RCC 7860 (cell line): ENCODE measurements around the gene INSYN1.
"Not testable (repeated sequence)": the region's sequence is repeated elsewhere in the genome, so short reads cannot be mapped to it uniquely, and the experiment has no call there.

Experiments used
- DNase-seq: peaks from one replicate; pipeline ENCODE4 v3.0.0-alpha.2; 2015; ENCODE audit warnings: low spot score
- FAIRE-seq: peaks from 2 replicates; lab custom pipeline; 2012; peaks lifted over from hg19 to GRCh38; lab: Jason Lieb, UNC

The INSYN1 gene, protein sequence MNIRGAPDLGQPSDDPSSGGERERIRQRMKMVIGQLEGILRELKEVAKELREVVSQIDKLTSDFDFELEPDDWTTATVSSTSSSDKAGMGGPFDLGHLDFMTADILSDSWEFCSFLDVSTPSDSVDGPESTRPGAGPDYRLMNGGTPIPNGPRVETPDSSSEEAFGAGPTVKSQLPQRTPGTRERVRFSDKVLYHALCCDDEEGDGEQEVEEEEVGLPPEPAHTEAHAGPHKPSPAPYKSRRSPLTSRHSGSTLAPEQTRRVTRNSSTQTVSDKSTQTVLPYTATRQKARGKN

DNA sequence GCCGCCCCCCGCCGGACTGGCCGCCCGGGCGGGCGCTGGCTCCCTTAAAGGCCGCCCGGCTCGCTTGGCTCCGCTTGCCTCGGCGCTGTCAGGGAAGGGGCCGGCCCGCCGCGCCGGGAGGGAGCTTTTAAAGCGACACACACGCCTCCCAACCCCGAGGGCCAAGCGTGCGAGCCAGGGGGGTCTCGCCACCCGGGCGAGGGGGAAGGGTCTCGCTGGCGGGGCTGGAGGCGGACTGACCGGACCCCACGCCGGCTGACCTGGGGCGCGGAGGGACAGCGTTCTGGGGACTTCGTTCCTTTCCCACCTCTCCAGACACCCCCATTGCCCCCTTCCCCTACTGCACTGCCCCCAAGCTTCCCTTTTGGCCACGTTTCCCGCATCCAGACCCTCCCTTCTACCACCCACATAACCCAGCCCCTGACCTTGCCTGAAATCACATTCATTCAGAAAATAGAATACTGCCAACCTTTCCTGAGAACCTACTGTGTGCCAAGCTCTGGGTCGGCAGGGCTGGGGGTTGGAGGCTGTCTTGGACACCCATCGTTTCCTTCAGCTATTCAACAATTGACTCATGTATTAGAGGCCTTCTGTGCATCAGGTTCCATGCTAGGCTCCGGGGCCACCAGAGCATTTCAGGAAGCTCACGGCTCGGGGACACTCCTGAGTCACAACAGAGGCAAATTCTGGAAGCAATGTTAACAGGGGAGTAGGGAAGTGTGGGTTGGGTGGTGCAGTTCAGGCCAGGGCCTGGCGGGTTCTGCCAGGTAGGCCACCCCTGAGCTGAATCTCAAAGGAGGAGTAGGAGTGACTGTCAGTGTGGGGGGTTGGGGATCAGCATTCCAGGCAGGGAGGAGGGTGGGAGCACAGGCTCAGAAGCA, at the start of gene INSYN1:
TSS of gene INSYN1 (minus strand) at position 102 of the 881 bp plus-strand sequence. CDS start 2,221 bp downstream, outside the sequence.
- DNase-seq, result no peak
- FAIRE-seq, result no peak

DNA sequence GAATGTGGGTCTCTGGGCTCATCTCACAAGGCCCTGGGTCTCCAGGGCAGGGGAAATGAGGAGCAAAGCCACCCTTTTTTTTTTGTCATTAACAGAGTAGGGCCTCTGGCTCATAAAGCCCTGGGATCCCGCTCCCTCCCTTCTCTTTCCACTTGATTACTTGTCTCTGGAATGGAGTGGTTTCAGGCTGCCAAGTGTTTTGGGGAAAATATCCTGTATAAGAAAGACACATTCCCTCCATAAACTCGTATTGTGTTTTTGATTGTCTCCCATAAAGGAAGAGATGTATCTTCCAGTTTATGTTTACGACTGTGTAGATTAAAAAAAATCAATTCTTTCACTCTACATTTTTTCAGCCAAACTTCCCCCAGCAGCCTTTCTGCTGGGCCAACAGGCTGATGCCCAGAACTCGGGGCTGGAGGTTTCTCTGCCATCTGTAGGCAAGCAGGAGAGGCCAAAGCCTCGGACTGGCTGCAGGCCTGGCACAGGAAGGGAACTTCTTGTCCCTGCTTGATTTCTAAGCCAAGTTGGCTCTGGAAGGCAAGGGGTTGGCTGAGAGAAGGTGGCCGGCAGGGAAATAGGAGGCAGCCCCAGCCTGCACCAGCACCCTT, 49.4 kb upstream of the INSYN1 start:
- DNase-seq, result no peak
- no peak for FAIRE-seq

DNA sequence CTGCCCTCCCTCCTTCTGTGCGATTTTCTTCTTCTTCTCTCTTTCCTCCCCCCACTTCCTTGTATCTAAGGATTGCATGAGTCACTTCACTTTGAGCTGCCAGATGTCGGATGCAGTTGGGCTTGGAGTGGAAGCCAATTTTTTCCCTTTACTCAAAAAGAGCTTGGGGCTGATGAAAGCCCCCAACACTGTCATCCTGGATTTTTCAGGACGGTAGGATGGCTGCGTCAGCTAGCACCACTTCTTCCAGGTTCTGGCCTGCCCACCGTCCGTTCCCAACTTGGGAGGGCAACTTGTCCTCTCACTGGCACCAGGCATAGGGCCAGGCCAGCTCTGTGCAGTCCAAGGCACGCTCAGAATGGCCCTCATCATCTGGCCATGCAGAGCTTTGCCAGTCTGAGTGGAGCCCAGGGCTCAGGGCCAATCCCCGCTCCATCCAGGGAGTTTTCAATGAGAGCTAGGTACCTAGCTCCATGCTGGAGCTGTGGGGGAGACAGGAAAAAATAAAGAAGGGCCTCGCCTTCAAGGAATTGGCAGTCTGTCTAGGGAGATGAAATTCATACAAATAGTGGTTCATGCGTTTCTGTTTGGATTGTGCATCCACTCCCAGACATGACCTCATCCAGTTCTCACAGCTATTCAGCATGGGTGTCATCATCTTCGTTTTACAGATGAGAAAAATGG, 47.7 kb upstream of the INSYN1 start:
- FAIRE-seq, result no peak
- DNase-seq, result peak; percentile 44

DNA sequence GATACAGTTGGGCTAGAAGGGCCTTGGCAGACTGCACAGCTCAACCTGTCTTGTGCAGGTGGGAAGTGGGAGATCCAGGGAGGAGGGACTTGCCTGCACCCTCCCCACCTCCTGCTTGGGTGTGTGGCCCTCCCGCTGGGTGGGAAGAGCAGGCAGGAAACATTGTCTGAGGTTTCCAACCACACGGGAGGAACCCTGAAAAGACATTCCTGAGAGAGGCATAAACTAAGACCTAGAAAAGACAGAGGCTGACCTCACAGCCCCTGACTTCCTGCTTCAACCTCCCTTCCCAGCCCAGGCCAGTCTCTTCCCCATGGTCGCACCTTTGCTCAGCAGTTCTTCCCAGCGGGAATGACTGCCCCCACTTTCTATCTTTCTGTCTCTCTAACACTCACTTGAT, 46.3 kb upstream of the INSYN1 start:
- DNase-seq, result peak; percentile 49

DNA sequence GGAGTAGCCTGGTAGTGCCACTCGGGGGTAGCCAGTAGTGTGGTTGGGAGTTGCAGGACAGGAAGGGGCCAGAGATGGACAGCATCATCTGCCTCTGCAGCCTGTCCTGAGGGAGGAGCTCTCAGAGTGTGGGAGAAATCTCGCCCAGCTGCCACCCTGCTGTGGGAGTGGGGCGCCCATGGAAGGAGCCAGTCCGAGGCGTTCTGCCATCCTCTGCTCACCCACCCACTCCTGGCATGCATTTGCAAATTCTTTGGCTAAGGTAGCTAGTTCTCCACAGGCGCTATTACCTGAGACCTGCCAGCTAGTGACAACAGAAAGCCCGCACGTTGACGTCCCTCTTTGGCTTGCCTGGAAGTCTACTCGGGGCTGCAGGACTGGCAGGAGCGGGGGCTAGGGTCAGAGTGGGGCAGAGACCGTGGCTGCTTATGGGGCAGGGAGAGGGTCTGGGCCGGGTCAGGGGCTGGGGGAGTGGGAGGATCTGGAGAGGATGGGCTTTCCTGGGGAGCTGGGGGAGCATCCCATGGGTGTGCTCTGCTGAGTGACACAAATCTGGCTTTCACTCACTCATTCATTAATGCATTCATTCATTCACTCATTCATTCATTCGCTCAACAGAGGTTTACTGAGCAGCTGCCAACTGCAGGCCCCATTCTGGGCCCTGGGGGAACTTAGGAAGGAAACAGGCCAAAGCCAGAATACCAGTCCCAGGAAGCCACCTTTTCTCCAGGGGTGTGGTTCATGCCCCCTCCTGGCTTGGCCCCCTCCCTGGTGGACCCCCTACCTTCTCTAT, 44.4 kb upstream of the INSYN1 start:
- no peak for DNase-seq
- FAIRE-seq, result no peak

More for the DNA sequence above, 46.3 kb upstream of the INSYN1 start:
- FAIRE-seq, result no peak

DNA sequence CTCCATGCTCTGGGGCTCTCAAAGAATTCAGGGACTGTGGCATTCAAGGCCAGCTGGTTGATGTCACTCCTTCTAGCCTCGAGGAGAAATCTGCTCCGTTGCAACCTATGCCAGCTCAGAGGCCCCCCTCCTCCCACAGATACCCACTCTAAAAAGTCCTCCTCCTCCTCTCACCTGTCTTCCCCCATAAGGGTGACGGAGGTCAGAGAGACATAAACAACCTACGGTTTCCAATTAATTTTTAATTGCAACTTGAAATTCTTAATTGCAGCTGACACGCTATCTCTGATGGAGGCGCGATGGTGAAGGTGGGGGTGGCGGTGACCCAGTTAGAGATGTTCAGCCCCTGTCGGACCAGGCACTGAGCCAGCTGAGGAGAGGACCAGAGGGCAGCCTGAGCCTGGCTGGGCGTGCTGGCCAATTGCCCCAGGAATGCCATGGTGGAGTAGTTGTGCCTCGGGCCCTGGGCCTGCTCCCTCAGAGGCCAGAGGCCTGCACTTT, 43.2 kb upstream of the INSYN1 start:
- DNase-seq (no peak), FAIRE-seq (no peak)

DNA sequence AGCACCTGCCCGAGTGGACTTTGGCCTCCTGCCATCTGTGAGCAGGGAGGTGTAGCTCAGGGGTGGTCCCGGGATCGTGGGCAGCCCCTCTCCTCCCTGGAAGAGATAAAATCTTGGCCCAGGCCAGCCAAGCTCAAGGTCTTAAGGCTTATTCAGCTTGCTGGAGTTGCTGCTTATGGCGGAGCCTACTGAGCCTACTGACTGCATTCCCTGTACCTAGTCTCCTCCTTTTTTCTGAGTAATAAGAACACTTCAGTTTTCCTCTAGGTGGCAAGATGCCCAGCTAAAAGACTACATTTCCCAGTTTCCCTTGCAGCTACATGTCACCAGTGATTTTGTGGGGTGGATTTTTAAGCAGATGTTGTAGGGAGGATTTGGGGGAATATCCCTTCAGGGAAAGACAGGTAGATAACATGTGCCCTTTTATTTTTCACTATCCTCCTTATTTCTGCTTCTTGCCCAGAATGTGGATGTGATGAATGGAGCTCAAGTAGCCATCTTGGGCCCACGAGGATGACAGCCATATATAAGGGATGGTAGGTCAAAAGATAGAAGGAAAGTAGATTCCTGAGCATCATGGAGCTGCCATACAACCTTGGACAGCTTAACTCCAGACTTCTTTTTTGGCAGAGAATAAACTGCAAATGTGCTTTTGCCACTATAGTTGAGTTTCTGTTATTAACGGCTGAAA, 41.4 kb upstream of the INSYN1 start:
- no peak for FAIRE-seq
- DNase-seq, result no peak

DNA sequence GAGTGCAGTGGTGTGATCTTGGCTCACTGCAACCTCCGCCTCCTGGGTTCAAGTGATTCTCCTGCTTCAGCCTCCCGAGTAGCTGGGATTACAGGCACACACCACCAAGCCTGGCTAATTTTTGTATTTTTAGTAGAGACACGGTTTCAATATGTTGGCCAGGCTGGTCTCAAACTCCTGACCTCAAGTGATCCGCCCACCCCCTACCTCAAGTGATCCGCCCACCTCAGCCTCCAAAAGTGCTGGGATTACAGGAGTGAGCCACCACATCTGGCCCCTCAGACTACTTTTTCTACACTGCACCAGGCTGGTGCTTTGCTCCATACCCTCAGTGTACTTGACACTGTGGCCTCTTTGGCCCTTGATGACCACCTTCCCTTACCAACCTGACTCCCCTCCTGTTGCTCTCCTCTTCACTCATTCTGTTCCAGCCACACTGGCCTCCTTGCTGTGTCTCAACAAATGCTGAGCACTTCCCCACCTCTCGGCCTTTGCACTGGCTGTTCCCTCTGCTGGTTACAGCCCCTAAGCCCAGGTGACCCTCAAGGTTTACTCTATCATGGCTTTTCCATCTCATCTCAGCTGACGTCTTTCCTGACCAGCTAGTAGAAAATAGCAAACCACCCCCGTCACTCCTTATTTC, 39.9 kb upstream of the INSYN1 start:
- not testable (repeated sequence) for DNase-seq, FAIRE-seq

DNA sequence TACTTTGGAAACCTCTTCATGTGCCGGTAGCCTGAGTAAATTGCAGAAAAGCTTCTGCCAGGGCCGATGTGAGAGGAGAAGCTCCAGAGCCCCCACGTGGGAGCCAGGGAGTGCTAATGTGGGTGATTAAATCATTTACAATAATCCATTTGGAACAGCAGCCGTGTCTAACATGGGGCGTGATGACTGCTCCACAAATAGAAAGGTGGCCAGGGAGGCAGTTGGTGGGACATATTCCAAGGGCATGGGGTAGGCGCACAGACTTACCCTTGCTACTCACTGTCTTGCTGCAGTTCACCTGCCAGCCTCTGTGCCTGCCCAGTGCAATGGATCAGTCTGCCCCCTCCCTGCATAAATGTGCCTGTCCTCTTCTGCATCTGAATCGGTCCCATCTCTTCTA, 39.3 kb upstream of the INSYN1 start:
- DNase-seq, result no peak
- FAIRE-seq, result no peak

DNA sequence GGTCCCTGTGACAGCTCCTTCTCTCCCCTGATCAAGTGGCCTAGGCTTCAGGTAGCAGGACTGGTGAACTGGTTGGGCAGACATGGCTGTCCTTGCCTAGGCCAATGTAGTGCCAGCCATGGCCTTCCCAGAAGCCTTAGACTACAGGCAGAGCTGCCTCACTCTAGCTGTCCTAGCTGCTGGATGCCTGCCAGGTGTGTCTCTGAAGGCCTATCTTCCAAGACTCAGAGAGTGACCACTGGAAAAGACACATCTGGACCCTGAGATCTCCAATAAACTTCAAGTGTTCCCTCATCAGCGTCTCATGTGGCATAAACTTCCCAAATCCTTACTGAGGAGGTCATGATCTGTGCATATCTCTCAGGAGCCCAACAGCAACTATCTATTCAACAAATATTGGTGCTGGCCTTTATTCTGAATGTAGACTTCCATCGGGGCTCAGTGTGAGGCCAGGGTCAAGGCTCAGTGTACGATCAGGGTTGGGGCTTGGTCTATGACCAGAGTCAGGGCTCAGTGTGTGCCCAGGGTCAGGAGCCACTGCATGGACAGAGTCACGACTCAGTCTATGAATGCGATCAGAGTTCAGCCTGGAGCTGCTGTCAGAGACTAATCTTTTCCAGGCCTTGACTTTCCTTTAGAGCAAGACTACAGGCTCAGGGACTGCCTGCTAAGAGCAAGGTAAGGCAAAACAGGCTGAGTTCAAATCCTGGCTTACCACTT, 36.5 kb upstream of the INSYN1 start:
- DNase-seq, result no peak

DNA sequence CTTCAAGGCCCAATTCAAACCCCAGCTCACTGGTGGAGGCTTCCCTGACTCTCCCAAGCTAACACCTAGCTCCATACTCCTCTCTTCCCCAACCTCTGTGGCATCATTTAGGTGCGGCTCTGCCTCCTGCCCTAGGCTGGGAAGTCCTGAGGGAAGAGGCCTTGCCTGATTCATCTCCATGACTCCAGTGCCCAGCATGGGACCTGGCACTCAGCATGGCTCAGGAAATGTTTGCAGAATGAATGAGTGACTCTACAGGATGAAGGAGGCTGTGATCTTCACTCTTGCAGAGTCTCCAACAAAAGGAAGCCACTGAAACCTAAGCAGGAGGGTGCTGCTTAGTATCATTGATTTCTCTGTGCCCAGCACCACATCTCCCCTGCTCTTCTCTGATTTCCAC, 34.5 kb upstream of the INSYN1 start:
- no peak for FAIRE-seq
- no peak for DNase-seq

More for the DNA sequence above, 36.5 kb upstream of the INSYN1 start:
- no peak for FAIRE-seq

DNA sequence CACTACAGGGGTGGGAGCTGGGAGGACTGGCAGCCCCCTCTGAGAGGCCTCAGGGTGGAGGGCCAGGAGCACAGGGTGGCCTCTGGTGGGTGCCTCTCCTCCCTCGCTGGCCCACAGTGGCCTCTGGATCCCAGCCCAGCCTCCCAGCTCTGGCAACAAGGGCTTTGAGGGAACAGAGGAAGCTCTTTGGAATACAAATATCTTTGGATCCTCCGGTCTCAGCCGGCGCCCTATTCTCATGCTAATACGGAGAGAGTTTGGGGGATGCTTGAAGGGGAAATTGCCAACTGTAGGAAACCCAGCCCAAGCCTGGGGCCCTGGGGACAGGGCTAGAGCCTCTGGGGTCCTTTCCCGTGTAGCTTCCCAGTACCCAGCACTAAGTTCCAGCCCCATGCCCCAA, 33.4 kb upstream of the INSYN1 start:
- FAIRE-seq, result no peak
- DNase-seq, result no peak

DNA sequence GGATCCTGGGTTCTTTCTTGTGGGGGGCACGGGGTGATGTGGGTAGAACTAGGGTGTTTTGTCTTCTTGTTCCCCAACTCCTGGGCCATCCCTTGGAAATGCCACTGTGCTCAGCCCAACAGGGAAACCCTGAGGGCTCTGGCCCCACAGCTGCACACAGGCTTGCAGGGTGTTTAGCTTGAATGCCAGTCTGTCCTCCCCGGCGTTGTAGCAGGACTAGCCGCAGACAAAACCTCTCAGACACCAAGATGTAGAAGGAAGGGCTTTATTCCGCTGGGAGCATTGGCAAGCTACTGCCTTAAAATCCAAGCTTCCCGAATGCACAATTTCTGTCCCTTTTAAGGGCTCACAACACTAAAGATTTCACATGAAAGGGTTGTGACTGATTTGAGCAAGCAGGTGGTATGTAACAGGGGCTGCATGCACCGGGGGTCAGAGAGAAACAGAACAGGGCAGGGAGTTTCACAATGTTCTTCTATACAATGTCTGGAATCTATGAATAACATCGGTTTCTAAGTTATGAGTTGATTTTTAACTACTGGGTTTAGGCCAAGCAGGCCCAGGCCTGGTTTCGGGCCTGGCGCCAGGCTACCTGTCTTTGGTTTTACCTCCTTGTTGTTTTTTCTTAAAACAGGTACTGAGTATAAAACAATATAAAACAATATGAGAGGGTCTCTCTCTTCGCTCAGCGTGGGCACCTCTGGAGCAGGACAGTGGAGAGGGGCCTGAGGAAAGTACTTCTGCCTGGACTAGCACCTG, 32.3 kb upstream of the INSYN1 start:
- not testable (repeated sequence) for DNase-seq, FAIRE-seq

DNA sequence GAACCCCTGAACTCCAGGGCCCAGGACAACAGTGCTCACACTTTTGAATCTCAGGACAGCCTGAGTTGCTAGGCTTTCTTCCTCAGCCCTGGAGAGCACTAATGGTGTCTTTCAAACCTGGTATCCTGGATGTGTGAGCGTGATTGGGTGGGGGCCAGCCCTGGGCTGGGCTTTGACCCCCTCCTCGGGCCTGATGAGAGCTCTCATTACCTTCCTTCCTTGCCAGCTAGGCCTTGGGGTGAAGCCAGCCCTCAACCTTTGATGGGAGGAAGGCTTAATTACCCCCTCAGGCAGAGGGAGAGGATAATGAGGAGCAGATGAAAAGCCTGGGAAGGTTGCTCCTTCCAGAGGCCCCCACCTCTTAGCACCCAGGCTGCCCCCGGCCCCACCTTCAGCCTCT, 31.1 kb upstream of the INSYN1 start:
- no peak for DNase-seq
- FAIRE-seq, result no peak

DNA sequence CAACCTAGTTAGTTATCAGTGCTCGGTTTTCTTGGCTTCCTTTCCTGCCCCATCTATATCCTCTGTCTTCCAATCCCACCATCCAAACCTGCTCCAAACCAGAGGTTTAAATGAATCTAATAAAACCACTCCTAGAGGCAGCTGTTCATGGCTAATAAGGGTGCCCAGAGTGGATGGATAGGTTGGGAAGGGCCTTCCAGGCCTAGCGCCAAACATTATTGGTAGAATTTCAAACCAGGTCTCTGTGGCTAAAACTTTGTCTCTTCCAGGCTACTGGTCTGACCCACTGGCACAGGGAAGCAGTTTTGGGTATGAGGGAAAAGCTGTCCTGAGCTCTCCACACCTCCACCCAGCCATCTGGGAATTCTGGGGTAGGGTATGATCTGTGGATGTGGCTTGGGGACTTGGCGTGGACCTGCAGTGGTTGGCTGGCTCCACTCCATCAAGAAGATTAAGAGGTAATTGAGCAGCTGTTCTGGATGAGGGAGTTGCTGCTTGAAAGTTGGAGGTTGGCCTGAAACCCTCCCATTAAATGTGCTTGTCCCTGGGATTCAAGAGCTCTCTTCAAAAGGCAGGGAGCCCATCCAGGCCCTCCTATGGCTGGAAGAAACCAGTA, 29.3 kb upstream of the INSYN1 start:
- FAIRE-seq (no peak), DNase-seq (no peak)

DNA sequence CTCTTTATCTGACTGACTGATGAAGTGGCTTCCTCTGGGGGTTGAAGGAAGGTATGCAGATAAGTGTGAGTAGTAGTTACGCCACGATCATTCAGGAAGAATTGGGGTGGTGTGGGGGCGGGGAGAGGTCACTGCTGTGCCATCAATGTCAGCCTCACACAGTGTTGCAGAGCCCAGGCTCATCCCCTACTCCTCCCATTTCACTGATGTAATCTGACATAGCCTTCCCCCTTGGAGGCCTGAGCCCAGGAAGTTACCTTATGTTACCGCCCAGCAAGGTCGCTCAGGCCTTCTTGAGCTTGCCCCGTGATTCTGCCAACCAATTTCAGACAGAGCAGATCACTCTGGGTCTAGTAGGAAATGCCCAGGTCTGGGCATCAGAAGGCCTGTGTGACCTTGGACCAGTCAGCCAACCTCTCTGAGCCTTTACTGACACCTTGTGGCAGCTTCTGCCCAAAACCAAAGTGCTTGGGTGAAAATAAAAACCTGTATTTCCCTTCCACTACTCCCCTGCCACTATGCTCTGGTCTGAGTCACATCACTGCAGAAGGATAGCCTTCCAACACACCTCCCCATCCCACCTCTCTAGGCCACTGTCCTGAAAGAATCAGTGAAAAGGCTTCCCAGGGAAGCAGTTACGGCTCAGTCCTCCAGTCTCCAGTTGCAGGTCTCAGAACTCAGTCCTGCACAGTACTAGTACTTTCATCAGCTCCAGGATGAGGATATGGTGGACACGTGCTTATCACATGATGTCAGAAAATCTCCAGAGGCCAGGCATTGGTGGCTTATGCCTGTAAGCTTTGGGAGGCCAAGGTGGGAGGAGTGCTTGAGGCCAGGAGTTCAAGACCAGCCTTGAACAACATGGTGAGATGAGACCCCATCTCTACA, 28.1 kb upstream of the INSYN1 start:
- no peak for DNase-seq
- FAIRE-seq, result no peak
